NT2/D1 (cell line): ENCODE results near the gene GSN.

Source experiments
- SUZ12 ChIP-seq: IDR thresholded peaks from 2 replicates; pipeline ENCODE4 v1.6.1; 2011; ENCODE audit not compliant: insufficient read length, insufficient read depth; ENCODE audit errors: extremely low read depth
- YY1 ChIP-seq: IDR thresholded peaks from 2 replicates; pipeline ENCODE4 v1.6.1; 2011; ENCODE audit not compliant: insufficient read length, insufficient read depth

DNA sequence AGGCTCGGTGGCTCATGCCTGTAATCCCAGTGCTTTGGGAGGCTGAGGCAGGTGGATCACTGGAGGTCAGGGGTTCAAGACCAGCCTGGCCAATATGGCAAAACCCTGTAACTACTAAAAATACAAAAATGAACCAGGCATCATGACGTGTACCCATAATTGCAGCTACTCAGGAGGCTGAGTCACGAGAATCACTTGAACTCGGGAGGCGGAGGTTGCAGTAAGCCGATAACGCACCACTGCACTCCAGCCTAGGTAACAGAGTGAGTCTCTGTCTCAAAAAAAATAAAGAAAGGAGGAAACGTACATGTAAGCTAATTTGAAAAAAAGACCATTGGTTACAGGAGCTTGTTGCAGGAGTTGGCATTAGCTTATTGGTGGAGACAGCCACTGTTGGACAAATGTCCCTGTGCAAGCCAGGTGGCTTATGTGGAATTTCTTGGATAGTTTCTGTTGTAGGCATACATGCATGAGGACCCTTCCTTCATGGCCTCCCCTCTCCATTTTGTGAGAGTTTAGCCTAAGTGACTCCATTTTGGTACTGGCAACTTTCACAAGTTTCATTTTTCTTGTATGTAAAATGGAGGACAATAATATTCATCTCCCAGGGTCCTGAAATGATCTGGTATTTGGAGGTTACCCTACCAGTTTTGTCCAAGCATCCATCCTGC lies 49.5 kb upstream of the GSN start:
- TF ChIP-seq SUZ12 (no peak), YY1 (no peak)
